ENCODE measurements around the gene KATNIP. TPM values are rescaled to one million over a fixed set of nuclear protein-coding genes. Genes with fewer than 3 reads are reported as not detected.

Gene KATNIP
- total and polyA plus RNA-seq, 2 donors (not counting 1 experiment from before 2014, with no cell fraction given) = 11.4 to 22.8 TPM

GRCh38 chr16:27586711-27587110, 36.8 kb downstream of the KATNIP start:
- Histone ChIP-seq H3K79me2 (ENCODE audit: control insufficient read depth, insufficient read depth, low read length) (no peaks in the 10 kb centered on the region), H3K4me1 (ENCODE audit: control insufficient read depth, extremely low read depth, insufficient read depth, low read length) (no peaks in the 10 kb centered on the region), H3K9ac (ENCODE audit: insufficient read depth, low read length) (no peak overlapping the region), H2AFZ (ENCODE audit: low read length) (no peak overlapping the region), H3K4me3 (replicated peaks in 1 of 4; ENCODE audit: control extremely low read depth in 1 of 4, insufficient read depth in 1 of 4, low read depth in 3 of 4, low read length in 4 of 4) (no peak overlapping the region), H3K9me3 (ENCODE audit: control insufficient read depth, insufficient read depth, low read depth, low read length) (no peaks in the 10 kb centered on the region), H3K27ac (ENCODE audit: insufficient read depth, low read length) (no peak overlapping the region), H4K20me1 (ENCODE audit: control insufficient read depth, extremely low read depth, insufficient read depth, low read length) (no peaks in the 10 kb centered on the region), H3K27me3 (ENCODE audit: control insufficient read depth, insufficient read depth, low read length) (no peaks in the 10 kb centered on the region), H3K4me2 (ENCODE audit: extremely low read depth, insufficient read depth, low read length) (no peak overlapping the region), H3K36me3 (ENCODE audit: control insufficient read depth, insufficient read depth, low read length) (no peaks in the 10 kb centered on the region)
- TF ChIP-seq EZH2 (IDR thresholded peaks at IDR 0.05; ENCODE audit: low read length, missing control alignments) (no peak), CTCF (conservative IDR thresholded peaks at IDR 0.05 in 1 of 2, IDR thresholded peaks at IDR 0.05 in 1 of 2; ENCODE audit: low read depth in 1 of 2, low read length in 2 of 2) (no peak)
- DNase-seq (ENCODE audit: low read depth in 2 of 2) = no peak

- Histone ChIP-seq H3K27me3 (ENCODE audit: control insufficient read depth, insufficient read depth, low read length) (no peaks in the 10 kb centered on the region), H3K4me3 (replicated peaks in 1 of 4; ENCODE audit: control extremely low read depth in 1 of 4, insufficient read depth in 1 of 4, low read depth in 3 of 4, low read length in 4 of 4) (no peak overlapping the region), H3K4me2 (ENCODE audit: extremely low read depth, insufficient read depth, low read length) (no peak overlapping the region), H3K27ac (ENCODE audit: insufficient read depth, low read length) (no peak overlapping the region), H3K36me3 (ENCODE audit: control insufficient read depth, insufficient read depth, low read length) (no peaks in the 10 kb centered on the region), H3K4me1 (ENCODE audit: control insufficient read depth, extremely low read depth, insufficient read depth, low read length) (no peaks in the 10 kb centered on the region), H3K79me2 (ENCODE audit: control insufficient read depth, insufficient read depth, low read length) (no peaks in the 10 kb centered on the region), H3K9ac (ENCODE audit: insufficient read depth, low read length) (no peak overlapping the region), H3K9me3 (ENCODE audit: control insufficient read depth, insufficient read depth, low read depth, low read length) (no peaks in the 10 kb centered on the region), H2AFZ (ENCODE audit: low read length) (no peak overlapping the region), H4K20me1 (ENCODE audit: control insufficient read depth, extremely low read depth, insufficient read depth, low read length) (no peaks in the 10 kb centered on the region)
- no peak for DNase-seq (ENCODE audit: low read depth in 2 of 2)
- no peak for TF ChIP-seq EZH2 (IDR thresholded peaks at IDR 0.05; ENCODE audit: low read length, missing control alignments)
- no peak for TF ChIP-seq CTCF (conservative IDR thresholded peaks at IDR 0.05 in 1 of 2, IDR thresholded peaks at IDR 0.05 in 1 of 2; ENCODE audit: low read depth in 1 of 2, low read length in 2 of 2)
Observed at GRCh38 chr16:27588057-27588456, 38.1 kb downstream of the KATNIP start.

- Histone ChIP-seq H3K79me2 (ENCODE audit: control insufficient read depth, insufficient read depth, low read length) (no peaks in the 10 kb centered on the region), H3K27me3 (ENCODE audit: control insufficient read depth, insufficient read depth, low read length) (no peaks in the 10 kb centered on the region), H4K20me1 (ENCODE audit: control insufficient read depth, extremely low read depth, insufficient read depth, low read length) (no peaks in the 10 kb centered on the region), H3K4me1 (ENCODE audit: control insufficient read depth, extremely low read depth, insufficient read depth, low read length) (no peaks in the 10 kb centered on the region), H3K4me3 (replicated peaks in 1 of 4; ENCODE audit: control extremely low read depth in 1 of 4, insufficient read depth in 1 of 4, low read depth in 3 of 4, low read length in 4 of 4) (no peak overlapping the region), H3K4me2 (ENCODE audit: extremely low read depth, insufficient read depth, low read length) (no peak overlapping the region), H3K36me3 (ENCODE audit: control insufficient read depth, insufficient read depth, low read length) (no peaks in the 10 kb centered on the region), H2AFZ (ENCODE audit: low read length) (no peak overlapping the region), H3K9ac (ENCODE audit: insufficient read depth, low read length) (no peak overlapping the region), H3K27ac (ENCODE audit: insufficient read depth, low read length) (no peak overlapping the region), H3K9me3 (ENCODE audit: control insufficient read depth, insufficient read depth, low read depth, low read length) (no peaks in the 10 kb centered on the region)
- TF ChIP-seq CTCF (conservative IDR thresholded peaks at IDR 0.05 in 1 of 2, IDR thresholded peaks at IDR 0.05 in 1 of 2; ENCODE audit: low read depth in 1 of 2, low read length in 2 of 2) = no peak
- TF ChIP-seq EZH2 (IDR thresholded peaks at IDR 0.05; ENCODE audit: low read length, missing control alignments) = no peak
- DNase-seq (ENCODE audit: low read depth in 2 of 2) = no peak
Observed at GRCh38 chr16:27591837-27592236, 41.9 kb downstream of the KATNIP start.

All from fibroblast of lung (primary cell).